ENCODE data around the gene ORM1.
"Not testable (repeated sequence)": the region's sequence is repeated elsewhere in the genome, so short reads cannot be mapped to it uniquely, and the experiment has no call there.

ORM1 gene

GRCh38 chr9:114322831-114323531, at the start of gene ORM1:
ORM1 (plus strand) TSS chr9:114323098; CDS start chr9:114323134, 36 bp downstream.
- not testable (repeated sequence) for DNase-seq (ENCODE audit: low read depth in 1 of 2, low spot score in 1 of 2)

- DNase-seq (ENCODE audit: low read depth in 1 of 2, low spot score in 1 of 2) = no peak
These were observed 49.4 kb upstream of the ORM1 start for GRCh38 chr9:114273461-114273881.

- DNase-seq (ENCODE audit: low read depth in 1 of 2, low spot score in 1 of 2) = no peak
These were observed 48.7 kb upstream of the ORM1 start for GRCh38 chr9:114274217-114274616.

- DNase-seq (ENCODE audit: low read depth in 1 of 2, low spot score in 1 of 2) = no peak
These were observed 47.5 kb upstream of the ORM1 start for GRCh38 chr9:114275246-114276004.

GRCh38 chr9:114276908-114277821, 45.7 kb upstream of the ORM1 start:
- DNase-seq (ENCODE audit: low read depth in 1 of 2, low spot score in 1 of 2) = no peak

GRCh38 chr9:114278356-114278755, 44.5 kb upstream of the ORM1 start:
- no peak for DNase-seq (ENCODE audit: low read depth in 1 of 2, low spot score in 1 of 2)

GRCh38 chr9:114278881-114279570, 43.9 kb upstream of the ORM1 start:
- DNase-seq (ENCODE audit: low read depth in 1 of 2, low spot score in 1 of 2) = no peak

- no peak for DNase-seq (ENCODE audit: low read depth in 1 of 2, low spot score in 1 of 2)
These were observed 43.2 kb upstream of the ORM1 start for GRCh38 chr9:114279693-114280092.

GRCh38 chr9:114280636-114281472, 42.0 kb upstream of the ORM1 start:
- DNase-seq (ENCODE audit: low read depth in 1 of 2, low spot score in 1 of 2) = no peak

GRCh38 chr9:114281473-114282103, 41.3 kb upstream of the ORM1 start:
- no peak for DNase-seq (ENCODE audit: low read depth in 1 of 2, low spot score in 1 of 2)

- no peak for DNase-seq (ENCODE audit: low read depth in 1 of 2, low spot score in 1 of 2)
These were observed 40.8 kb upstream of the ORM1 start for GRCh38 chr9:114282104-114282485.

GRCh38 chr9:114282507-114282906, 40.4 kb upstream of the ORM1 start:
- no peak for DNase-seq (ENCODE audit: low read depth in 1 of 2, low spot score in 1 of 2)

GRCh38 chr9:114282926-114283325, 40.0 kb upstream of the ORM1 start:
- DNase-seq (ENCODE audit: low read depth in 1 of 2, low spot score in 1 of 2) = no peak

GRCh38 chr9:114283551-114284111, 39.3 kb upstream of the ORM1 start:
- no peak for DNase-seq (ENCODE audit: low read depth in 1 of 2, low spot score in 1 of 2)

GRCh38 chr9:114284316-114285060, 38.4 kb upstream of the ORM1 start:
- no peak for DNase-seq (ENCODE audit: low read depth in 1 of 2, low spot score in 1 of 2)

GRCh38 chr9:114285166-114285867, 37.6 kb upstream of the ORM1 start:
- no peak for DNase-seq (ENCODE audit: low read depth in 1 of 2, low spot score in 1 of 2)

- no peak for DNase-seq (ENCODE audit: low read depth in 1 of 2, low spot score in 1 of 2)
These were observed 36.7 kb upstream of the ORM1 start for GRCh38 chr9:114286146-114286679.

Data from activated T-helper 1 cell treated with anti-CD3 and anti-CD28 coated beads, Interleukin-2, amount 50 U/mL, for 16 hours (primary cell).